B cell (primary cell): ENCODE data around the gene ANKRD17.

Experiments
- EZH2 ChIP-seq: IDR thresholded peaks from 2 replicates; pipeline ENCODE4 v1.6.1; 2012; ENCODE audit warnings: borderline replicate concordance, low read depth, mild to moderate bottlenecking, moderate library complexity, low read length; ENCODE audit not compliant: insufficient read depth, poor library complexity, severe bottlenecking
- TF ChIP-seq, protein P1 (sequence below): fragments of 200-600 bp; IDR thresholded peaks from one replicate; pipeline ENCODE4 v1.8.0; 2022; ENCODE audit warnings: antibody characterized with exemption, mild to moderate bottlenecking

DNA sequence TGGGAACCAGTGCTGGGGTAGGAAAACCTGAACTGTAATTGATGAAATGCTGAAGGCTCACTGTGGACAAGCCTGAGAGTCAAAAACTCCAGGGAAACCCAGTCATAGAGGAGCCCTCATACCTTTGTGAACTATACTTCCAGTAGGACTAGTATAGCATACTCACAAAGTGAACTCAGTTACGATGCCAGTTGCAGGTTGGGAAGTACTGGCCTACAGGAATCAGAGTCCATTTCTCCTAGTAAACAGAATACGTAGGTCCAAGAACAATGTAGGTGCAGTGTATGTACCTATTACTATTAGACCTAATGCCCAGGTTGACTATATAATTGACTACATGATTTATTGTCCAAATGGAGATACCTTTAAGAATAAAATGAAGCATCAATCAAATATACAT, 8.5 kb upstream of the ANKRD17 start:
- TF ChIP-seq, protein P1, sequence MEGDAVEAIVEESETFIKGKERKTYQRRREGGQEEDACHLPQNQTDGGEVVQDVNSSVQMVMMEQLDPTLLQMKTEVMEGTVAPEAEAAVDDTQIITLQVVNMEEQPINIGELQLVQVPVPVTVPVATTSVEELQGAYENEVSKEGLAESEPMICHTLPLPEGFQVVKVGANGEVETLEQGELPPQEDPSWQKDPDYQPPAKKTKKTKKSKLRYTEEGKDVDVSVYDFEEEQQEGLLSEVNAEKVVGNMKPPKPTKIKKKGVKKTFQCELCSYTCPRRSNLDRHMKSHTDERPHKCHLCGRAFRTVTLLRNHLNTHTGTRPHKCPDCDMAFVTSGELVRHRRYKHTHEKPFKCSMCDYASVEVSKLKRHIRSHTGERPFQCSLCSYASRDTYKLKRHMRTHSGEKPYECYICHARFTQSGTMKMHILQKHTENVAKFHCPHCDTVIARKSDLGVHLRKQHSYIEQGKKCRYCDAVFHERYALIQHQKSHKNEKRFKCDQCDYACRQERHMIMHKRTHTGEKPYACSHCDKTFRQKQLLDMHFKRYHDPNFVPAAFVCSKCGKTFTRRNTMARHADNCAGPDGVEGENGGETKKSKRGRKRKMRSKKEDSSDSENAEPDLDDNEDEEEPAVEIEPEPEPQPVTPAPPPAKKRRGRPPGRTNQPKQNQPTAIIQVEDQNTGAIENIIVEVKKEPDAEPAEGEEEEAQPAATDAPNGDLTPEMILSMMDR: no peak
- no peak for TF ChIP-seq EZH2
